ENCODE data around the gene SIDT1.

The SIDT1 gene

GRCh38 chr3:113643583-113643982 is 111.2 kb downstream of the SIDT1 start:
- no peak overlapping the region for H3K4me3 ChIP-seq (ENCODE audit: low read depth, low read length)
- in situ Hi-C loops (cut with HindIII; ENCODE audit: low sequenced_read_pairs): no loop called here
- no peak for DNase-seq (ENCODE audit: low read depth, low spot score)
- TF ChIP-seq CTCF (IDR thresholded peaks at IDR 0.05; ENCODE audit: low read depth, low read length): no peak

- in situ Hi-C loops (cut with HindIII; ENCODE audit: low sequenced_read_pairs): no loop called here
- DNase-seq (ENCODE audit: low read depth, low spot score): no peak
- H3K4me3 ChIP-seq (ENCODE audit: low read depth, low read length): no peak overlapping the region
- TF ChIP-seq CTCF (IDR thresholded peaks at IDR 0.05; ENCODE audit: low read depth, low read length): no peak
Measured at GRCh38 chr3:113648524-113648923, 116.2 kb downstream of the SIDT1 start.

GRCh38 chr3:113649174-113649845 is 117.0 kb downstream of the SIDT1 start:
- in situ Hi-C loops (cut with HindIII; ENCODE audit: low sequenced_read_pairs): no loop called here
- DNase-seq (ENCODE audit: low read depth, low spot score): no peak
- TF ChIP-seq CTCF (IDR thresholded peaks at IDR 0.05; ENCODE audit: low read depth, low read length): no peak
- no peak overlapping the region for H3K4me3 ChIP-seq (ENCODE audit: low read depth, low read length)

- H3K4me3 ChIP-seq (ENCODE audit: low read depth, low read length): no peak overlapping the region
- no peak for DNase-seq (ENCODE audit: low read depth, low spot score)
- in situ Hi-C loops (cut with HindIII; ENCODE audit: low sequenced_read_pairs): no loop called here
- no peak for TF ChIP-seq CTCF (IDR thresholded peaks at IDR 0.05; ENCODE audit: low read depth, low read length)
Measured at GRCh38 chr3:113654310-113654709, 122.0 kb downstream of the SIDT1 start.

GRCh38 chr3:113654851-113655250 is 122.5 kb downstream of the SIDT1 start:
- TF ChIP-seq CTCF (IDR thresholded peaks at IDR 0.05; ENCODE audit: low read depth, low read length): no peak
- DNase-seq (ENCODE audit: low read depth, low spot score): no peak
- no peak overlapping the region for H3K4me3 ChIP-seq (ENCODE audit: low read depth, low read length)
- in situ Hi-C loops (cut with HindIII; ENCODE audit: low sequenced_read_pairs): no loop called here

GRCh38 chr3:113658107-113658506 is 125.8 kb downstream of the SIDT1 start:
- TF ChIP-seq CTCF (IDR thresholded peaks at IDR 0.05; ENCODE audit: low read depth, low read length): no peak
- DNase-seq (ENCODE audit: low read depth, low spot score): no peak
- H3K4me3 ChIP-seq (ENCODE audit: low read depth, low read length): no peak overlapping the region
- in situ Hi-C loops (cut with HindIII; ENCODE audit: low sequenced_read_pairs): no loop called here

Measured in astrocyte of the spinal cord (primary cell).